CD4-positive, alpha-beta T cell treated with Interleukin-12 subunit alpha and Interleukin-12 subunit beta, for 1 hour (primary cell): ENCODE results near the gene PTPN5.
"Not testable (repeated sequence)": the region's sequence is repeated elsewhere in the genome, so short reads cannot be mapped to it uniquely, and the experiment has no call there.

Experiments used
- DNase-seq: peaks from one replicate; pipeline ENCODE4 v3.0.0-alpha.2; 2020

PTPN5 gene

GRCh38 chr11:18706330-18707243, 85.0 kb downstream of the PTPN5 start:
- DNase-seq = peak; percentile 72

- DNase-seq = peak; percentile 36
These were observed 85.8 kb downstream of the PTPN5 start for GRCh38 chr11:18705651-18706281.

- DNase-seq = no peak
These were observed 86.9 kb downstream of the PTPN5 start for GRCh38 chr11:18704698-18705097.

- DNase-seq = no peak
These were observed 87.5 kb downstream of the PTPN5 start for GRCh38 chr11:18704045-18704645.

GRCh38 chr11:18703001-18703763, 88.4 kb downstream of the PTPN5 start:
- no peak for DNase-seq

GRCh38 chr11:18701614-18702216, 89.9 kb downstream of the PTPN5 start:
- DNase-seq = no peak

- DNase-seq = no peak
These were observed 90.7 kb downstream of the PTPN5 start for GRCh38 chr11:18700872-18701271.

- DNase-seq = no peak
These were observed 91.2 kb downstream of the PTPN5 start for GRCh38 chr11:18700375-18700774.

- no peak for DNase-seq
These were observed 91.7 kb downstream of the PTPN5 start for GRCh38 chr11:18699848-18700261.

GRCh38 chr11:18699269-18699596, 92.4 kb downstream of the PTPN5 start:
- DNase-seq = no peak

GRCh38 chr11:18698341-18699268, 93.0 kb downstream of the PTPN5 start, which contains the start of gene TMEM86A:
TMEM86A (plus strand) TSS chr11:18698779; CDS start chr11:18698887, 108 bp downstream.
- DNase-seq = peak; percentile 95

GRCh38 chr11:18697576-18697975, 94.0 kb downstream of the PTPN5 start:
- DNase-seq = no peak

GRCh38 chr11:18696638-18697225, 94.9 kb downstream of the PTPN5 start:
- DNase-seq = no peak

GRCh38 chr11:18692941-18693760, 98.4 kb downstream of the PTPN5 start:
- no peak for DNase-seq

- DNase-seq = not testable (repeated sequence)
These were observed 100.0 kb downstream of the PTPN5 start for GRCh38 chr11:18691467-18692140.

GRCh38 chr11:18684267-18684666, 107.3 kb downstream of the PTPN5 start:
- DNase-seq = no peak

- DNase-seq = no peak
These were observed 109.1 kb downstream of the PTPN5 start for GRCh38 chr11:18682466-18682865.

GRCh38 chr11:18681949-18682348, 109.6 kb downstream of the PTPN5 start:
- not testable (repeated sequence) for DNase-seq
